ENCODE data around the gene PDE6D.
A peak's percentile ranks its signal among the peaks of the same experiment; 100 is the strongest.

The PDE6D gene

DNA sequence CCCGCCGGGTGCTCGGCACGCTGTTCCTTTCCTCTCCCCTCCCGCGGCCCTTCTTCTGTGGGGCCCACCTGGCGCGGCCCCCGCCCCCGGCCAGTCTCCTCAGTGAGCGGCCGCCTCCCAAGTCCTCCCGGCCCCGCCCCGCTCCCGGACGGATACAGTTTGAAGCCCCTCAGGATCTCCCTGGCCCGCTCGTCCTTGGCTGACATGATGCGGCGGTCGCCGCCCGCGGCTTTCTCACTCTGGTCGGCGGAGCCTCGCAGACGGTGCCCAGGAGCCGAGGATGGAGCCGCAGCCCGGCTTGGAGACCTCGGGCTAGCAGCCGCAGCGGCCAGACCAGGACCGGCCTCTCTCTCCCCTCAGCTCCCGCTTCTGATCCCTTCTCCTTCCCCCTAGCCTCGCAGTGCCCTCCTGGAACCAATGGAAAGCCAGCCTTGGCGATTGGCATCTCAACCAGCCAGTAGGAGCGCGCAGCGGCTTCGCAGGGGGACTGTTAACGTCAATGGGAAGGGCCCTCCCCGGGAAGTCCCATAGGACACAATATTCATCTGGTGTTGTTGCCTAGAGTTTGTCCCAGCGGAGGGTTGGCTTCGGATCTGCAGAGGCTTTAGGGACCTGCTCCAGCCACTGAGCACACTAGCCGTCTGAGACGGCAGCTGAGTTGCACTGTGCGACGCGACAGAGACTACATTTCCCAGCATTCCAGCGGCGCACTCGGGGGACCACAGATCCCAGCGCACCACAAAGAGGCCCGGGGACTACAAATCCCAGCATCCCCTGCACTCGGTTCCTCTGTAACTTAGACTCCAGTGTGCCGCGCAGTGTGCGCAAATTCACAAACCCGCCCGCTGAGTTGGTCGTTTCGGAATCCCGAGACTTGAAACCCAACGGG, at the start of gene PDE6D:
Gene PDE6D (minus strand): TSS at position 374 of the 889 bp plus-strand sequence. CDS start 168 bp downstream, at position 206.
- peak; percentile 100 for FAIRE-seq
- DNase-seq (ENCODE audit: insufficient read length, low spot score), result peak; percentile 95

DNA sequence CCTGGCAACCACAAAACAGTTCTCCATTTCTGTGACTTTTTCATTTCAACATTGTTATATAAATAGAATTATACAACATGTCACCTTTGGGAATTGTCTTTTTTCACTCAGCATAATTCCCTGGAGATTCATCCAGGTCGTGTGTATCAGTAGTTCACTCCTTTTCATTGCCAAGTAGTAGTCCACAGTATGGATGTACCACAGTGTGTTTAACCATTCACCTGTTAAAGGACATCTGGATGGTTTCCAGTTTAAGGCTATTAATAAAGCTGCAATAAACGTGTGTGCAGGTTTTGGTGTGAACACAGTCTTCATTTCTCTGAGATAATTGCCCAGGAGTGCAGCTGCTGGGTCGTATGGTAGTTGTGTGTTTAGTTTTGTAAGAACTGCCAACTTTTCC, 40.8 kb upstream of the PDE6D start:
- DNase-seq (ENCODE audit: insufficient read length, low spot score) (no peak), FAIRE-seq (no peak)

DNA sequence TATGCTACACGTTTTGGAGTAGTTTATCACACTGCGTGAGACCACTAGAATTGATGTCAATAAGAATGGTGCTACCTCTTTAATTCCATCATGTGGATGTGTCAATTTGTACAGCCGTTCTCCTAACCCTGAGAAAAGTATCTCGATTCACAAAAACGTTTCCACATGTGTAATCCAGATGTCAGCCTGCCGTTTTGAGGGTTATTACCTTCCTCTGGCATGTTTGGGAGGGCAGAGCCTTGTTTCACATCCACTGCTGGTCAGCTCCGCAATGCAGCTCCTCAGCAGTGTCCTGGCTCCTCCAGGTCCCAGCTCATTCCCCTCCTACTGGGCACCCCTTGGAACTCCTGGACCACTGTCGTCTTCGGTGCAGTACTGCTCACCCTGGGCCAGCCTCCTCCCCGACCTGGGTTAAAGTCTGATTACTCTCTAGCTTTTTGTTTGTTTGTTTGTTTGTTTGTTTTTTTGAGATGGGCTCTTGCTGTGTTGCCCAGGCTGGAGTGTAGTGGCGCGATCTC, 39.8 kb upstream of the PDE6D start:
- DNase-seq (ENCODE audit: insufficient read length, low spot score), result no peak

DNA sequence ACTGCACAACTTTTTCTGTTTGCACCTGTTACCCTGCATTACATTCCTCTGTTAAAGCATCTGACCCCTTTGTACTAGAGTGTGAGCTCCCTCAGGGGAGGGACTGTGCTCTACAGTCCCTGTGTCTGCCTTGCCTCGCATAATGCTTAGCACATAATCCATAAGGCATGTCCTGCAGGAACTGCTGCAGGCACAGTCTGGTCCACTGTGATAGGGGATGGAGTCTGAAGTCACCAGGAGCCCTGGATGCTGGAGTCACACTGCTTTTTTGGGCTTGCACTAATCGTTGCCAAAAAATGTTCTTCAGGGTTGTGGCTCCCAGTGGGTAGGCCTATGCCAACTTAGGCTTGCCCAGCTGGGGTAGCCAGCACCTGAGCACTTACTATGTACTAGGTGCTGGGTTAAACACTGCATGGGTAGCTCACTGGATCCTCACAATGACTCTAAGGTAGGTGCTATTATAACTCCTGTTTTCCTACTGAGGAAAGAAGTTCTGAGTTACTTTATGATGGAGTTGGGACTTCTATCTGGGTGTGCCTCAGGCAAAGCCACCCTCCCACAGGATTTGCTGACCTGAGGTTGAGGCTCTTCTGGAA, 38.5 kb upstream of the PDE6D start:
- no peak for FAIRE-seq
- no peak for DNase-seq (ENCODE audit: insufficient read length, low spot score)

More for the DNA sequence above, 39.8 kb upstream of the PDE6D start:
- no peak for FAIRE-seq

DNA sequence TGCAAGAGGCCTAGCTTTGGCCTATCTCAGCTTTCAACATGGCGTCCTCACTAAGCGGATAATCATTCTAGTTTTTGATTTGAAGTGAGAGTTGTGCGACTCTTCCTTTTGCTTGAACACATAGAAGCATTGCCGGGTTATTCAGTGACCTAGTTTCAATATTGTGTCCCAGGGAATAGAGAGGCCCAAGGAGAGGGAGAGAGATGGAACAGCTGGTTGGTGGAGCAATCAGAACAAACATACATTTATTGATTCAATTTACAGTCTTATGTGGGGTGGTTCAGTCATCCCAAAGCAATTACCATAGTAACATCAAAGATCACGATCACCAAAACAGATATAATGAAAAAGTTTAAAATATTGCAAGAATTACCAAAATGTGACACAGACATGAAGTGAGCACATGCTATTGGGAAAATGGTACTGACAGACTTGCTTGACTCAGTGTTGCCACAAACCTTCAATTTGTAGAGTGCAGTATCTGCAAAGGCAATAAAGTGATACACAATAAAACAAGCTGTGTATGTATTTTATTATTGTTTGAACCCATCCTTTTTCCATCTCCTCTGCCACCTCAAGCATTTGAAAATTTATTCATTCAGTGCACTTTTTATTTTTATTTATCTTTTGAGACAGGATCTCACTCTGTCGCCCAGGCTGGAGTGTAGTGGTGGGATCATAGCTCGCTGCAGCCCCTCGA, 35.4 kb upstream of the PDE6D start:
- FAIRE-seq (no peak), DNase-seq (ENCODE audit: insufficient read length, low spot score) (no peak)

DNA sequence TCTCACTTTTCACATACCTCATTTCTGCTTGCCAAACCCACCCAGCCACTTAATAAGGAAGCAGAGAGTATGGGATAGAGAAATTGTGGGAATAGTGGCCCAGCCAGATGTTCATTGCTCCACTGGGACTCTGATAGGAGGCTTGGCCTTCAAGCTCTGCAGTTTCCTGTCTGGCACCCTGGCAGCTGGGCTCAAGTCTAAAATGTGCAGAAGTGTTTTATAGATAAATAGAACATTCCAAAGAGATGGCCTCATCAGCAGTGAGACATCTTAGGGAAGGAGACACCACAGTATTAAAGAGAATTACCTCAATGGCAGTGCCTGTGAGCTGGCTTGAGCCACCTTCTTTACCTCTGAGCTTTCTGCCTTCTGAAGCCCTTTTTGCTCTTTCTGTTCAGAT, 29.8 kb upstream of the PDE6D start:
- FAIRE-seq (no peak), DNase-seq (ENCODE audit: insufficient read length, low spot score) (no peak)

DNA sequence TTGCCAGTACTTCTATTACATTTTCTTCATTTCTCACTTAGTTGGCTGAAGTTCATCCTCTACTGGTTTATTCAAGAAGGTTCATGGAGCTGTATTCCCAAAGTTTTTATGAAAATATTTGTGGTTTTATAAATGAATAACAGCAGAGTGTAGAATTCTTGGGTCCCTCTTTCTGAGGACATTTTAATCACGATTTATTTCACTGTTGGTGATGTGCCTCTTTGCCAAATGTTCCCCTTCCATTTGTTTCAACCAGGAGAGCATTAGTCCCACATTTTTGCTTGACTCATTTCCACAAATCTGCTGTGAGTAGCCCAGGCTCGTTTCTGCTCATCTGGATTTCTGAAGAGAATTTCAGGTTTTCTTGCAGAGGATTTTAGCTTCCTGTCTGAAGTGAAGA, 25.9 kb upstream of the PDE6D start:
- DNase-seq (ENCODE audit: insufficient read length, low spot score) (no peak), FAIRE-seq (no peak)

DNA sequence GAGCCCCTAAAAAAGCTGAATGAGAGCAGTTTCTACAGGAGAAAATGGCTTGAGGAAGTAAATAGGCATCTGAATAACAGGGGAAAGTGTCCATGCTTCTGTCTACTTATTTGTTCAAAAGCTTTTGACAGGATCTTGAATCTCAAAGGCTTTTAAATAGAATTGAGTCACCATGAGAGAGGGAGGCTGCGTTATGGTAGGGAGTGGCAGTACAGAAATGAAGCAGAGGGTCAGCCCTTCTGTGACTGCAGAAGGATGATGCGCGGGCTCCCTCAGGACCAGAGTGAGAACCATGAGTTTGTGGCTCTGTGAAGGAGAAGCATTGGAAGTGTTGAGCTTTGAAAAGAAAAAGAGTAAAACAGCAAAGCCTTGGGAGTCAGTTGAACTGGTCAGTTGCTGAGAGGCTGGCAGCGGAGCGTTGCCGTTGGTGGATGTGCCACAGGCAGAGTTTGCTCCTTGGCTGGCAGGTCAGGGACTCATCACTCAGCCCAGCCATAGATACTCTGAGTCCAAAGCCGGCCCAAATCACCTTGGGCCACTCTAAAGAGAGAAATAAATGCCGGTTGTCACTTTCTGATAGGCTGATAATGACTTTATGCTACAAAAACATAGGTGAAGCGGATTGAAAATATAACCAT, 22.5 kb upstream of the PDE6D start:
- FAIRE-seq (no peak), DNase-seq (ENCODE audit: insufficient read length, low spot score) (no peak)

DNA sequence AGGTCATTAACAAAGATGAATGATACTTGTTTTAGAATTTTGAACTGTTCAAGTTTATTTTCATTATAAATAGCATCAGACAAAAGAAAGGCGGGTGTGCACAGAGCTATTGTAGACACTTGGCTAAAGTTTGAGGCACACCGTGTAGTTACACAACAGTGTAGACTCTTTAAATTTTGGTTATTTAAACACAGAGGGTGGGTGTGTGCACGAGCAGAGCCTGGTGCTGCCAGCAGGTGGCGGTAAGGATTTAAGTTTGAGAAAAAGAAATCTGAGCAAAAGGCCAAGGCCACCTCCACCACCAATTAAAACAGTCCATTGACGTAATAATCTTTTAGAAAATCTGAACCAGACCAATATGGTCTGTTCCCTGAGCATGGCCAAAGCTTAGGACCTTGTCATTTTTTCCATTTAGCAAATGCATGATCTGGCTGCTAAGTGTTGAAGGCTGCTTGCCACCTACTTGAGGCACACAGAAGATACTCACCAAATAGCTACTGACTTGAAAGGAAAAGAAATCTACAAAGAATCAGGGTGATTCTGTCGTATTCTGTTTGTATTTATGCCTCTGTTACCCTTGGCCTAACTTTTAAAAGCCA, 19.5 kb upstream of the PDE6D start:
- no peak for FAIRE-seq
- no peak for DNase-seq (ENCODE audit: insufficient read length, low spot score)

DNA sequence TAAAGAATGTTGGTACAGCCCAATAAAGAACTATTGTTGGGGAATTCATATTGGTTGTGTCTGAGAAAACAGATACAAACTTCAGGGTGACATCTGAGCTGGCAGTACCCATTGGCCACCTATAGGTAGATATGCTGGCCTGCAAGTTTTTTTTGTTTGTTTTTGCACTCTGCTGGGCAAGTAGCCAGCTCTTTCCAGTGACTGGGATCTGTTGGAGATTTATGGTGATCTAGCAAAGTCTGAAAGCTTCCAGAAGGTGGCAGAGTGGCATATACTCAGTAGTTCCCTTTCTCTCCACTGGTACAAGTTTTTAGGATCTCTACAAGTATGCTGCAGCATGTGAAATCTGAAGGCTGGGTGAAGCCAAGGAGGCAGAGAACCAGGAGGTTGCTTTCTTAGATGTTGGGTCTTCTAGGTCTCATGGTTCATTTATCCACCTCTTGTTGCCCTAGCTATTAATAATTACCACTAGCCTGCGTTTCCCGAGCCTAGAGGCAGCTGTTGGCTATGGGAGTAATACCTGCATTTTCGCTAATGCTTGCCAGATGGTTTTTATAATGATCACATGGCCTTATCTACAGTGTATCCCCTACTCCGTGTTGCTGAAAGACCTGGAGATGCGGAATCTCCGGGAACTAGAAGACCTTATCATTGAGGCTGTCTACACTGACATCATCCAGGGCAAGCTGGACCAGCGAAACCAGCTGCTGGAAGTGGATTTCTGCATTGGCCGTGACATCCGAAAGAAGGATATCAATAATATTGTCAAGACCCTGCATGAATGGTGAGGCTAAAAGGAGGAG, 14.6 kb upstream of the PDE6D start:
- no peak for FAIRE-seq
- DNase-seq (ENCODE audit: insufficient read length, low spot score), result no peak

DNA sequence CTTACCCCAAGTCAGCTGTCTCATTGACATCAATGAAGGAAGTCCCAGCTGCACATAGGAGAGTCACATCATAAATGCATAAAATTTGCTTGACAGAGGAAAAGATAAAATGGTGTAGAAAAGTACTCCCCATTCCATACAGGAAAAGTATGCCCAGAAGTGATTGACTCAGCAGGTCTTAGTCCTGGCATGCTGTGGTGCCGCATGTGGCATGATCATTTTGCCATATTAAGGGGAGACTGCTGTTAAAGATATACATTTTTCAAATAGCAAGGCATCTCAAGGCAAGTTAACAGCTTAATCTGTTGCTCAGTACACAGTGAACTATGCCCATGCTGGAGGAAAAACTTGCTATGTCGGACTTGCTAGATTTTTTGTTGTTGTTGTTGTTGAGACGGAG, 13.3 kb upstream of the PDE6D start:
- DNase-seq (ENCODE audit: insufficient read length, low spot score) (no peak), FAIRE-seq (no peak)

DNA sequence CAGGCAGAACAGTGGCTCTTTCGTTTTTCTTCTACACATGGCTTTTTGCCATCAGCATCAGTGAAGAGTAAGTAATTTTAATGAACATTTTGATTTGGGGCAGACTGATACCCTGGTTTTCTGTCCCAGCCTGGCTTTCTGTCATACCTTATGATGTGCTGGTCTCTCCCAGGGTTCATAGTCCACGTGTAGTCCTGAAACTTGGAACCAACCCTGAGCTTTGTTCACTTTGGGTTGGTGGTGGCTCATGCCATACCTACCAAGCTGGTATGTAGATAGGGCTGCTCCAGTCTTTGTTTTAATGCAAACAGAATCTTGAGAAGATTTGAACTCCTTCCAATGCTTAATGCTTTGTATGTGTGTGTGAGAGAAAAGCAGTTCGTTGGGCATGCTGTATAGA, 10.0 kb upstream of the PDE6D start:
- FAIRE-seq (no peak), DNase-seq (ENCODE audit: insufficient read length, low spot score) (no peak)

DNA sequence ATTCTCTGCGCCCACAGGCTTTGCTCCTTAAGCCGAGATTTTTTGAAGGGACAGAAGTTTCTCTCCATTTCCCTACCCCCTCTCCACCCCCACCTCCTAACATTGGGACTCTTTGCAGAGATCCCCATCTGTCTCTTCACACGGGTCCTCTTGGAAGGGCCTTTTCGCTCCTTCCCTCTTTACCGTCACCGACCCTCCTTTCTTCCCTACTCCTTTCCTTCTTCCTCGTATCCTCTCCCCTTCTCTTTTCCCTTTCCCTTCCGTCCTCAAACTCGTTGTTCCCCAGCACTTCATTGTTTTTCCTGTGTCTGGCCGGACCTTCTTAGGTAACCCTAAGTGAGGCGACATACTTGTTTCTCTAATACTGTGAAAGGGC, 5.8 kb upstream of the PDE6D start:
- peak; percentile 39 for FAIRE-seq

DNA sequence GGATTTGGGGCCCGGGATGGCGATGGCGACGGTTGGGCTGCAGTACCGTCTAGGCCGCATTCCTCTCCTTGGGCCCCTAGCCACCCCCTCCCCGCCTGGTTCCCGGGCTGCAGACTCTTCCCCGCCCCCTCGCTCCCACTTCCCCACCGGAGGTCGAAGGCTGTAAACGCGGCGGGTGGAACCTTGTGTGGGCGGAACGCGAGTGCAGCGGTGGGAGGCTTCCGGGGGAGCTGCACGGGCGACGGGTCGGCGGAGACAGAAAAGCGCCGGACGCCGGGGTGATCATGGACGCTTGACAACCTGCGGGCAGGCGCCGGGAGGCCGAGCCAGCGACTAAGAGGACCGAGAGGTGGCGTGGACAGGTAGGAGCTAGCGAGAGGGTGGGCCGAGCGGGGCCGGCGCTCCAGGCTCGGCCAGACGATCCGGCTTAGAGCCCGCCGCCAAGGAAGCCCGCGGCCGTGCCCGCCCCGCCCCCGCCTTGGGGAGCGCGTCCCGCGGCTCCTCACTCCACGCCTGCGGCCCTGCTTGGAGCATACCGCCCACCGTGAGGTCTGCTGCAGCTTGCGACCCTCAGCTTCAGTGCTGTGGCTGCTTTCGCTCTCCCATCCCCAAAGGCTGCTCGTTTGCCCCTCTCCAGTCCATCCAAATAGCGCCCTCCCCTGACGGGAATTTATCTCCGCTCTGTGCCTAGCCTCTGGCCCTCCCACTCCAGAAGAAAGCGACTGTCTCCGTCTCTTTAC, 5.3 kb upstream of the PDE6D start, which contains the start of gene COPS7B:
Gene COPS7B (plus strand): TSS at position 269 of the 740 bp plus-strand sequence. CDS start 2,126 bp downstream, outside the sequence.
- peak; percentile 74 for DNase-seq (ENCODE audit: insufficient read length, low spot score)
- FAIRE-seq, result peak; percentile 81

More for the DNA sequence above, 5.8 kb upstream of the PDE6D start:
- no peak for DNase-seq (ENCODE audit: insufficient read length, low spot score)

DNA sequence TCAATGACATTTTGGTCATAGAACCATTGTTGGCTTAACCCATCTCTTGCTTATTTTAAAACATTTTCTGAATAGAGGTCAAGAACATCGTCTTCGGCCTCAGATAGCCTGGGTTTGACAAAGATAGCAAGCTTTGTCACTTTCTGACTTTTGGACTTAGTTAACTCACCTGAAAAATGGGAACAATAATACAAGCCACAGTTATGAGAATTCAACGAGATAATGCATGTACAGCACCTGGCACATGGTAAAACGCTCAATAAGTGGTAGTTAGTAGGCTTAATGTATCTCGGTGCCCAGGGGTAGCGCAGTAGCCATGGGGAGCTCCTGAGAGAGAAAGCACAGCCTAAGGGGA, 4.7 kb upstream of the PDE6D start:
- FAIRE-seq (no peak), DNase-seq (ENCODE audit: insufficient read length, low spot score) (no peak)

DNA sequence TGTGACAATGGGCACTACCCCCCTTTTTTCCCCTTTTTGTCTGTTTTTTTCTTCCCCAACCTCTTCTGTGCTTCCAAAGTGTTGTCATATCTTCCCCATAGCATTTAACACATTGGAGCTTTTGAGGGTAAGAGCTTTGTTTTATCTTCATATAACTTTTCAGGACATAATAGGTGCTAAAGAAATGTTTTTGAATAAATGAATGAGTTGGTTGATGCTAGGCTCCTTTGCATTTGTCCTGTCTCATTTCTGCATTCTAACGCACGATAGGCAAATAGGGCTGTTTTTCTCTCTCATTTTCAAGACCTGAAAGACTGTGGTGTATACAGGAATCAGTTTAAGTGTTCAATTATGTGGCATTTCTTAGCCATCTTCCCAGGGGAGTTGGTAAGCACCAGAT, 4.3 kb upstream of the PDE6D start:
- DNase-seq (ENCODE audit: insufficient read length, low spot score) (no peak), FAIRE-seq (peak; percentile 14)

DNA sequence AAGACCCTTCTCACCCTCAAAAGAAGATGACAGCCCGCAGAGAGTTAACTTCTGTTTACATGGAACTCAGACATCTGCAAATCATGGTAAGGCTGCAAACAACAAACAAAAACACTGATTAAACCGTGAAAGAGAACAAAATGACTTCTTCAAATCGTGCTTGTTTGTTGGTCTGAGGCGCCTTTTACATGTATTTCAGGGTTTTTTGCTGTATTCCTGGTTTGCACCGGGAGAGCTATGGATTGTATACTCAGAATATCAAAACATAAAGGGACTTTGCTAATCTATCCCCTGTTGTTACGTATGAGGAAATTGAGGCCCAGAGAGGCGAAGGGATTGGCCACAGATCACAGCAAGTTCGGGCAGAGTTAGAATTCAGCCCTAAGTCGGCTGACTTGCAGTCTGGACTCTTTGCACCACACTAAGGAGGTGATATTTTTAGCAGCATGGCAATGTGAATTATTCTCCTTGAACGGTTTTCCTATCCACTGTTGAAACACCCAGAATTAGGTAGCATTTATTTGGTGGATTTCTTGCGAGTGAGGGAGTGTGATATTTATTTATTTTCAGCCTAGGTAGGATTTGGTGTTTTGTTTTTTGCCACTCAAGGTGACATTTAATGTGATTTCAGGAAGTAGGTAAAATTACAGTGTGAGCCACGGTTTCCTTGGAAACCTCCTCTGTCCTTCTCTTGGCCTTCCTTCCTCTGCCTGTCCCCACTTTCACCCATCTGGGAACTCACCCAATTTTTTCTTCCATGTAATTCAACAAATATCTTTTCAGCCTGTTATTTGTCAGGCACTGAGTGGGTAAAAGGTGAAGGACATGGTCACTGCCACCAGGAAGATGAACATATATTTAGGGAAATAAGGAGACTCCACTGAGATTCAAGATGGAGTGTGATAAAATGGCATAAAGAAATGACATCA, 980 bp upstream of the PDE6D start:
- FAIRE-seq (no peak), DNase-seq (ENCODE audit: insufficient read length, low spot score) (no peak)

All from GM19239 (cell line).